ENCODE measurements around the gene DNAJC1. TPM values are rescaled to one million over a fixed set of nuclear protein-coding genes. Genes with fewer than 3 reads are reported as not detected.

Gene DNAJC1
- total and polyA plus RNA-seq, 10 of the 15 experiments (the other 5 are each of a cell fraction or from before 2014, with no cell fraction given): 2.5 to 39.3 (median 20.4) TPM

DNA sequence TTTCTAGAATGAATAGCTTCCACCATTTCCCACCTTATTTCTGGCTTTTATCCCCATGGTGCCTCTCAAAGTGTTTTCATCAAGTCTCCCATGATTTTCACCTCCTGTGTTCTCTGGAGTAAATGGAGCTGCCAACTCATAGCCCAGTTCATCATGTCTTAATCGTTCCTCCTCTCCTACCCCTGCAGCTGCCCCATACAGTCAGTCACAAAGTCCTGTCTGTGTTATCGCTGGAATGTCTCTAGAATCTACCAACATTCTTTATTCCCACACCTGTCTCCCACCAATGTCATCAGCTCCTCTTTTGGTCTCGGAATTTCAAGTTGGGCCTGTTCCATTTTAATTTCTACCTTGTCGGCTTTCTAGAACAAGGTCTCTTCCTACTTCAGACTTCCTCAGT lies 290.6 kb downstream of the DNAJC1 start:
- FAIRE-seq: no peak
- no peak overlapping the region for H3K27ac ChIP-seq (ENCODE audit: control insufficient read depth, insufficient read depth)
- H3K9ac ChIP-seq (ENCODE audit: control insufficient read depth, insufficient read depth, low read length): no peak overlapping the region
- peaks cover 4% of the 10 kb centered on the region for H3K79me2 ChIP-seq (ENCODE audit: control insufficient read depth, insufficient read depth, low read length)
- ChIA-PET RAD21 (ENCODE audit: unreplicated experiment) (interaction anchor here (1.1 kb wide), 1 partner anchor 56 kb away, joined by 4 read pairs; no protein-coding TSS in a partner anchor), SMC1A (ENCODE audit: uncharacterized antibody, unreplicated experiment) (interaction anchor here (1.2 to 3.9 kb wide), 3 partner anchors 11 to 221 kb away, joined by 3 to 32 read pairs (median 14); no protein-coding TSS in a partner anchor), POLR2A (interaction anchor here (3.1 kb wide), 1 partner anchor 11 kb away, joined by 16 read pairs; no protein-coding TSS in a partner anchor), CTCF (interaction anchor here (1.5 to 2.8 kb wide), 2 partner anchors 12 to 20 kb away, joined by 3 to 11 read pairs; no protein-coding TSS in a partner anchor)
- H4K20me1 ChIP-seq (ENCODE audit: control insufficient read depth, insufficient read depth): no peaks in the 10 kb centered on the region
- DNase-seq (ENCODE audit: low read depth, low spot score): no peak
- H2AFZ ChIP-seq (ENCODE audit: control insufficient read depth, low read depth, low read length): no peak overlapping the region
- no peak overlapping the region for H3K4me2 ChIP-seq (ENCODE audit: control insufficient read depth, insufficient read depth)
- H3K27me3 ChIP-seq (replicated peaks in 1 of 2; ENCODE audit: control insufficient read depth in 2 of 2, insufficient read depth in 2 of 2, low read length in 1 of 2): no peaks in the 10 kb centered on the region
- ATAC-seq: no peak
- no peaks in the 10 kb centered on the region for H3K9me3 ChIP-seq (replicated peaks; ENCODE audit: control insufficient read depth, insufficient read depth, low read length)
- TF ChIP-seq SP1 (IDR thresholded peaks at IDR 0.05; ENCODE audit: low read depth, low read length) (no peak), ZNF24 (IDR thresholded peaks at IDR 0.05) (no peak), MYC (IDR thresholded peaks at IDR 0.05; ENCODE audit: insufficient read depth, insufficient read length, insufficient replicate concordance, low read length, severe bottlenecking) (no peak), MEF2A (IDR thresholded peaks at IDR 0.05; ENCODE audit: insufficient read depth, low read depth, low read length) (no peak), KDM1A (IDR thresholded peaks at IDR 0.05; ENCODE audit: borderline replicate concordance) (no peak), MTA3 (IDR thresholded peaks at IDR 0.05; ENCODE audit: borderline replicate concordance, low read length) (no peak), SMARCA5 (IDR thresholded peaks at IDR 0.05) (no peak), MTA2 (IDR thresholded peaks at IDR 0.05; ENCODE audit: low read depth) (no peak), KLF5 (IDR thresholded peaks at IDR 0.05; ENCODE audit: partially characterized antibody) (no peak), PAX8 (IDR thresholded peaks at IDR 0.05) (no peak), KAT2A (conservative IDR thresholded peaks at IDR 0.05; ENCODE audit: control insufficient read depth, low read depth, low read length) (no peak), MEF2B (IDR thresholded peaks at IDR 0.05; ENCODE audit: partially characterized antibody, poor library complexity, severe bottlenecking) (no peak), TARDBP (IDR thresholded peaks at IDR 0.05; ENCODE audit: borderline replicate concordance) (no peak)
- TF ChIP-seq, protein P1, sequence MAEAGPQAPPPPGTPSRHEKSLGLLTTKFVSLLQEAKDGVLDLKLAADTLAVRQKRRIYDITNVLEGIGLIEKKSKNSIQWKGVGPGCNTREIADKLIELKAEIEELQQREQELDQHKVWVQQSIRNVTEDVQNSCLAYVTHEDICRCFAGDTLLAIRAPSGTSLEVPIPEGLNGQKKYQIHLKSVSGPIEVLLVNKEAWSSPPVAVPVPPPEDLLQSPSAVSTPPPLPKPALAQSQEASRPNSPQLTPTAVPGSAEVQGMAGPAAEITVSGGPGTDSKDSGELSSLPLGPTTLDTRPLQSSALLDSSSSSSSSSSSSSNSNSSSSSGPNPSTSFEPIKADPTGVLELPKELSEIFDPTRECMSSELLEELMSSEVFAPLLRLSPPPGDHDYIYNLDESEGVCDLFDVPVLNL (IDR thresholded peaks at IDR 0.05; ENCODE audit: low read depth, low read length): no peak
- TF ChIP-seq, protein P2, sequence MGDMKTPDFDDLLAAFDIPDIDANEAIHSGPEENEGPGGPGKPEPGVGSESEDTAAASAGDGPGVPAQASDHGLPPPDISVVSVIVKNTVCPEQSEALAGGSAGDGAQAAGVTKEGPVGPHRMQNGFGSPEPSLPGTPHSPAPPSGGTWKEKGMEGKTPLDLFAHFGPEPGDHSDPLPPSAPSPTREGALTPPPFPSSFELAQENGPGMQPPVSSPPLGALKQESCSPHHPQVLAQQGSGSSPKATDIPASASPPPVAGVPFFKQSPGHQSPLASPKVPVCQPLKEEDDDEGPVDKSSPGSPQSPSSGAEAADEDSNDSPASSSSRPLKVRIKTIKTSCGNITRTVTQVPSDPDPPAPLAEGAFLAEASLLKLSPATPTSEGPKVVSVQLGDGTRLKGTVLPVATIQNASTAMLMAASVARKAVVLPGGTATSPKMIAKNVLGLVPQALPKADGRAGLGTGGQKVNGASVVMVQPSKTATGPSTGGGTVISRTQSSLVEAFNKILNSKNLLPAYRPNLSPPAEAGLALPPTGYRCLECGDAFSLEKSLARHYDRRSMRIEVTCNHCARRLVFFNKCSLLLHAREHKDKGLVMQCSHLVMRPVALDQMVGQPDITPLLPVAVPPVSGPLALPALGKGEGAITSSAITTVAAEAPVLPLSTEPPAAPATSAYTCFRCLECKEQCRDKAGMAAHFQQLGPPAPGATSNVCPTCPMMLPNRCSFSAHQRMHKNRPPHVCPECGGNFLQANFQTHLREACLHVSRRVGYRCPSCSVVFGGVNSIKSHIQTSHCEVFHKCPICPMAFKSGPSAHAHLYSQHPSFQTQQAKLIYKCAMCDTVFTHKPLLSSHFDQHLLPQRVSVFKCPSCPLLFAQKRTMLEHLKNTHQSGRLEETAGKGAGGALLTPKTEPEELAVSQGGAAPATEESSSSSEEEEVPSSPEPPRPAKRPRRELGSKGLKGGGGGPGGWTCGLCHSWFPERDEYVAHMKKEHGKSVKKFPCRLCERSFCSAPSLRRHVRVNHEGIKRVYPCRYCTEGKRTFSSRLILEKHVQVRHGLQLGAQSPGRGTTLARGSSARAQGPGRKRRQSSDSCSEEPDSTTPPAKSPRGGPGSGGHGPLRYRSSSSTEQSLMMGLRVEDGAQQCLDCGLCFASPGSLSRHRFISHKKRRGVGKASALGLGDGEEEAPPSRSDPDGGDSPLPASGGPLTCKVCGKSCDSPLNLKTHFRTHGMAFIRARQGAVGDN (IDR thresholded peaks at IDR 0.05): no peak
- no peak overlapping the region for H3K4me3 ChIP-seq
- 100% methylated on average over 4 of the region's 4 CpGs for WGBS (ENCODE audit: insufficient coverage, insufficient replicate concordance, low lambda C conversion rate, missing lambda C conversion rate)
- H3K36me3 ChIP-seq (ENCODE audit: control insufficient read depth in 2 of 2, insufficient read depth in 2 of 2, low read length in 1 of 2): peaks cover 1 to 6% of the 10 kb centered on the region in 2 experiments; a peak in 2 of 4 replicates
- in situ Hi-C loops (cut with MboI): no loop called here
- H3K4me1 ChIP-seq (ENCODE audit: control insufficient read depth, insufficient read depth, low read length): peaks cover 23% of the 10 kb centered on the region
- BruUV-seq (replicated peaks): no TSS peak
- intact Hi-C loops (cut with micrococcal nuclease; ENCODE audit: unreplicated experiment): no loop called here

Data from GM12878 (cell line).